Transverse colon (tissue), 3 donors: ENCODE measurements around the gene DSCAM.

Experiments
- POLR2A ChIP-seq: fragments of 450-650 bp; IDR thresholded peaks from one replicate; pipeline ENCODE4 v1.6.1; 2016; ENCODE audit warnings: antibody characterized with exemption, mild to moderate bottlenecking, moderate library complexity
- TF ChIP-seq, protein P1 (sequence below), 5 experiments: fragments of 200-600 bp in 3 of 5; fragments of 450-650 bp in 2 of 5; sonication (generic) in 3 of 5; IDR thresholded peaks; 1 replicate in 2 of 5; 2 replicates in 3 of 5; pipeline ENCODE4 v1.5.1; 2016 to 2017; ENCODE audit warnings: antibody characterized with exemption in 5 of 5, inconsistent platforms in 3 of 5, mild to moderate bottlenecking in 2 of 5, moderate library complexity in 1 of 5

GRCh38 chr21:40067751-40068150 is 779.2 kb downstream of the DSCAM start:
- no peak for TF ChIP-seq POLR2A
- TF ChIP-seq, protein P1, sequence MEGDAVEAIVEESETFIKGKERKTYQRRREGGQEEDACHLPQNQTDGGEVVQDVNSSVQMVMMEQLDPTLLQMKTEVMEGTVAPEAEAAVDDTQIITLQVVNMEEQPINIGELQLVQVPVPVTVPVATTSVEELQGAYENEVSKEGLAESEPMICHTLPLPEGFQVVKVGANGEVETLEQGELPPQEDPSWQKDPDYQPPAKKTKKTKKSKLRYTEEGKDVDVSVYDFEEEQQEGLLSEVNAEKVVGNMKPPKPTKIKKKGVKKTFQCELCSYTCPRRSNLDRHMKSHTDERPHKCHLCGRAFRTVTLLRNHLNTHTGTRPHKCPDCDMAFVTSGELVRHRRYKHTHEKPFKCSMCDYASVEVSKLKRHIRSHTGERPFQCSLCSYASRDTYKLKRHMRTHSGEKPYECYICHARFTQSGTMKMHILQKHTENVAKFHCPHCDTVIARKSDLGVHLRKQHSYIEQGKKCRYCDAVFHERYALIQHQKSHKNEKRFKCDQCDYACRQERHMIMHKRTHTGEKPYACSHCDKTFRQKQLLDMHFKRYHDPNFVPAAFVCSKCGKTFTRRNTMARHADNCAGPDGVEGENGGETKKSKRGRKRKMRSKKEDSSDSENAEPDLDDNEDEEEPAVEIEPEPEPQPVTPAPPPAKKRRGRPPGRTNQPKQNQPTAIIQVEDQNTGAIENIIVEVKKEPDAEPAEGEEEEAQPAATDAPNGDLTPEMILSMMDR (IDR thresholded peaks at IDR 0.05): no peak
